Neural crest cell (in vitro differentiated cells): Measurements from ENCODE around the gene ZNF318. TPM values are rescaled to one million over a fixed set of nuclear protein-coding genes. Genes with fewer than 3 reads are reported as not detected.

Experiments used
- DNase-seq: peaks from one replicate; pipeline ENCODE4 v3.0.0; 2021; ENCODE audit warnings: low read depth, mixed read lengths, low spot score
- H3K27ac Mint-ChIP-seq: one replicate; pipeline ENCODE4 v1.8.0; 2021; ENCODE audit warnings: mild to moderate bottlenecking, mixed read lengths; ENCODE audit not compliant: unreplicated experiment
- H3K27me3 Mint-ChIP-seq: 2 replicates; pipeline ENCODE4 v1.8.0; 2021; ENCODE audit warnings: low read depth, mild to moderate bottlenecking, mixed read lengths
- H3K36me3 Mint-ChIP-seq: 2 replicates; pipeline ENCODE4 v1.8.0; 2021; ENCODE audit warnings: low read depth, mild to moderate bottlenecking, mixed read lengths
- H3K4me1 Mint-ChIP-seq: 2 replicates; pipeline ENCODE4 v1.8.0; 2021; ENCODE audit warnings: mixed read lengths
- H3K4me3 Mint-ChIP-seq: one replicate; pipeline ENCODE4 v1.8.0; 2021; ENCODE audit warnings: mild to moderate bottlenecking, mixed read lengths
- H3K9me3 Mint-ChIP-seq: 2 replicates; pipeline ENCODE4 v1.8.0; 2021; ENCODE audit warnings: mixed read lengths
- total RNA-seq: library from RNA; stranded (reverse); gene quantifications from 2 replicates; pipeline ENCODE4 v1.2.1, GENCODE V29; 2021
- TF ChIP-seq, protein P1 (sequence below): fragments of 200-600 bp; sonication (generic); conservative IDR thresholded peaks from 2 replicates; pipeline ENCODE4 v1.5.0; 2021; ENCODE audit warnings: antibody characterized with exemption, mild to moderate bottlenecking

Gene ZNF318
- total RNA-seq, 1 donor from 2014 or later: 26.2 TPM

DNA sequence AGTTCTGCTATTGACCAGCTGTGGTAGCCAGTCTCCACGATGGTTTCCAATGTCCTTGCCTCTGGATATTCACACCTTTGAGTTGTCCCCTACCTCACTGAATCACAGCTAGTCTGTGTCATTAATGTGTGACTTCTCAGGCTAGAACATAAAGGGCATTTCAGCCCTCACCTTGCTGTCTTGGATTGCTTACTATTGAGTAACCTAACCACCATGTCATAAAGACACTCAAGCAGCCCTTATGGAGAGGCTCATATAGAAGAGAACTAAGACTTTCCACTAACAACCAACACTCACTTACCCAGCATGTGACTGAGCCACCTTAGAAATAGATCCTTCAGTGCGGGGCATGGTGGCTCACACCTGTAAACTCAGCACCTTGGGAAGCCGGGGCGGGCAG lies 38.8 kb upstream of the ZNF318 start:
- TF ChIP-seq, protein P1, sequence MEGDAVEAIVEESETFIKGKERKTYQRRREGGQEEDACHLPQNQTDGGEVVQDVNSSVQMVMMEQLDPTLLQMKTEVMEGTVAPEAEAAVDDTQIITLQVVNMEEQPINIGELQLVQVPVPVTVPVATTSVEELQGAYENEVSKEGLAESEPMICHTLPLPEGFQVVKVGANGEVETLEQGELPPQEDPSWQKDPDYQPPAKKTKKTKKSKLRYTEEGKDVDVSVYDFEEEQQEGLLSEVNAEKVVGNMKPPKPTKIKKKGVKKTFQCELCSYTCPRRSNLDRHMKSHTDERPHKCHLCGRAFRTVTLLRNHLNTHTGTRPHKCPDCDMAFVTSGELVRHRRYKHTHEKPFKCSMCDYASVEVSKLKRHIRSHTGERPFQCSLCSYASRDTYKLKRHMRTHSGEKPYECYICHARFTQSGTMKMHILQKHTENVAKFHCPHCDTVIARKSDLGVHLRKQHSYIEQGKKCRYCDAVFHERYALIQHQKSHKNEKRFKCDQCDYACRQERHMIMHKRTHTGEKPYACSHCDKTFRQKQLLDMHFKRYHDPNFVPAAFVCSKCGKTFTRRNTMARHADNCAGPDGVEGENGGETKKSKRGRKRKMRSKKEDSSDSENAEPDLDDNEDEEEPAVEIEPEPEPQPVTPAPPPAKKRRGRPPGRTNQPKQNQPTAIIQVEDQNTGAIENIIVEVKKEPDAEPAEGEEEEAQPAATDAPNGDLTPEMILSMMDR: no peak
- peaks cover 6% of the 10 kb centered on the region for H3K9me3 Mint-ChIP-seq
- H3K27ac Mint-ChIP-seq: no peak overlapping the region
- no peaks in the 10 kb centered on the region for H3K36me3 Mint-ChIP-seq
- DNase-seq: no peak
- no peak overlapping the region for H3K4me3 Mint-ChIP-seq
- H3K4me1 Mint-ChIP-seq: no peaks in the 10 kb centered on the region
- H3K27me3 Mint-ChIP-seq: peaks cover 47% of the 10 kb centered on the region

GRCh38 chr6:43407296-43407695 lies 37.8 kb upstream of the ZNF318 start:
- DNase-seq: no peak
- H3K9me3 Mint-ChIP-seq: peaks cover 6% of the 10 kb centered on the region
- H3K27ac Mint-ChIP-seq: no peak overlapping the region
- H3K4me1 Mint-ChIP-seq: no peaks in the 10 kb centered on the region
- H3K36me3 Mint-ChIP-seq: no peaks in the 10 kb centered on the region
- H3K27me3 Mint-ChIP-seq: peaks cover 47% of the 10 kb centered on the region
- no peak overlapping the region for H3K4me3 Mint-ChIP-seq
- TF ChIP-seq, protein P1: no peak

DNA sequence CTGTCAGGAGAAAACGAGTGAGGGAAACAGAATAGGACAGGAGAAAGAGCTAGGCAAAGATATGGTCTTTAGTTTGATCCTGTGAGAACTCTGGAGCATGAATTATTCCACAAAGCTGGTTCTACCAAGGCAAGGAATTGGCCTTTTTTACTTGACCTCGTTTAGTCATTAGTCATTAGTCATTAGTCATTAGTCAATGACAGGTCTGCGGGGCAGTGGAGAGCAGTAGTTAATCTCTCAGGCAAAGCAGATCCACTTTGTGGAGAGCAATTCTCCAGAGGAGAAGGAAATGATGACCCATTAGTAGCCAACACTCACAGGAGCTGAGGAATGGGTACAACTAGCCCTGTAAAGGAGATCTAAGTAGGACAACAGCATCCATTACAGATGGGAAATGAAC lies 35.9 kb upstream of the ZNF318 start:
- Mint-ChIP-seq H3K4me3 (no peak overlapping the region), H3K4me1 (no peaks in the 10 kb centered on the region), H3K9me3 (peaks cover 6% of the 10 kb centered on the region), H3K36me3 (no peaks in the 10 kb centered on the region), H3K27me3 (peaks cover 43% of the 10 kb centered on the region), H3K27ac (no peak overlapping the region)
- no peak for DNase-seq
- TF ChIP-seq, protein P1: no peak

DNA sequence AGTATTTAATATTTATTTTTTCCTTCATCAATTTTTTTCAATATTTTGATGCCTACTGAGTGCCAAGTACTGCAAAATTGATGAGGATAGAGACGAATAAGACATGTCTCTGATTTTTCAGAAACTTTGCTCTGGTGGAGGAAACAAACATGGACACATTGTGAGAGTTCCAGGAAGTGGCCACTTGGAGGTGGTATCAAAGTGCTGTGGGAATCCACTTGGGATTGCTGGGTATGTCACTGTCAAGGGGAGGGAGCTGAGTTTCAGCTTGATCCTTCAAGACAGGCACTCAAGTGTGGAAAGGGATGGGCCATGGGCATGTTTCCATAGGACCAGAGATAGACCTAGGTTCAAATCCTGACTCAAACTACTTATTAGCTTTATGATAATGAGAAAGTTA lies 33.4 kb upstream of the ZNF318 start:
- no peaks in the 10 kb centered on the region for H3K4me1 Mint-ChIP-seq
- no peak overlapping the region for H3K27ac Mint-ChIP-seq
- no peak for DNase-seq
- no peaks in the 10 kb centered on the region for H3K36me3 Mint-ChIP-seq
- TF ChIP-seq, protein P1: no peak
- no peak overlapping the region for H3K4me3 Mint-ChIP-seq
- peaks cover 6% of the 10 kb centered on the region for H3K9me3 Mint-ChIP-seq
- H3K27me3 Mint-ChIP-seq: peaks cover 30% of the 10 kb centered on the region

DNA sequence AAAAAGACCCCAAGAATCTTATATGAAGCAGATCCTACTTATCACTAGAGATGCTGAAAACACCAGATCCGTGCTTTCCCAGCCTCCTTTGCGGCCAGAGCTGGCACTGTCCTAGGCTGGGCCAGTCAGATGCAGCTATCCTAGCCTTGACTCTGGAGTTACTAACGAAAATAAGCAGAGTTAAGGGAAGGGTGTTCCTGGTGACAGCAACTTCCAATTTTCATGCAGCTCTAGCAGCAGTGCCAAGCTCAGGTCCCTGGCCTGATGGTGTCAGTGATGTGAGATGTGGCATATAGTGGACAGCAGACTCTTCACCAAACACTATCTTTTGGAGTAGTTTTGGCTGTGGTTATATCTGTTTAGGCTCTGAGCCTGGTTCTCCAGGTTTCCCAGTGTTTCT lies 32.3 kb upstream of the ZNF318 start:
- Mint-ChIP-seq H3K27me3 (peaks cover 27% of the 10 kb centered on the region), H3K4me1 (no peaks in the 10 kb centered on the region), H3K9me3 (peaks cover 3% of the 10 kb centered on the region), H3K4me3 (no peak overlapping the region), H3K27ac (no peak overlapping the region), H3K36me3 (no peaks in the 10 kb centered on the region)
- no peak for DNase-seq
- TF ChIP-seq, protein P1: no peak
